HG02798 (cell line): ENCODE results near the gene HOXB7.

Experiments used
- ATAC-seq: cut with Tn5 transposase; IDR thresholded peaks from one replicate; pipeline ENCODE4 v1.9.1; 2021; ENCODE audit warnings: mild to moderate bottlenecking; ENCODE audit not compliant: unreplicated experiment, poor library complexity

HOXB7 gene

GRCh38 chr17:48624544-48625494, 14.0 kb upstream of the HOXB7 start:
- no peak for ATAC-seq

- no peak for ATAC-seq
Observed at GRCh38 chr17:48624118-48624517, 13.3 kb upstream of the HOXB7 start.

- ATAC-seq, result no peak
Observed at GRCh38 chr17:48623583-48623982, 12.8 kb upstream of the HOXB7 start.

- ATAC-seq, result no peak
Observed at GRCh38 chr17:48622857-48623256, 12.0 kb upstream of the HOXB7 start.

GRCh38 chr17:48621410-48622392, 10.9 kb upstream of the HOXB7 start:
- no peak for ATAC-seq

GRCh38 chr17:48620461-48621139, 9.8 kb upstream of the HOXB7 start:
- no peak for ATAC-seq

GRCh38 chr17:48619826-48620449, 9.1 kb upstream of the HOXB7 start:
- no peak for ATAC-seq

GRCh38 chr17:48618256-48618896, 7.6 kb upstream of the HOXB7 start:
- ATAC-seq, result no peak

GRCh38 chr17:48617471-48618255, 6.8 kb upstream of the HOXB7 start:
- ATAC-seq, result no peak

GRCh38 chr17:48616717-48617470, 6.1 kb upstream of the HOXB7 start:
- ATAC-seq, result no peak

GRCh38 chr17:48615963-48616716, 5.3 kb upstream of the HOXB7 start:
- ATAC-seq, result no peak

- no peak for ATAC-seq
Observed at GRCh38 chr17:48615047-48615962, 4.5 kb upstream of the HOXB7 start, which contains the start of gene HOXB8. HOXB8 (minus strand) TSS chr17:48615292; CDS start chr17:48614704, 588 bp downstream.

GRCh38 chr17:48613862-48614694, 3.3 kb upstream of the HOXB7 start:
- ATAC-seq, result no peak

- ATAC-seq, result peak; percentile 35
Observed at GRCh38 chr17:48612854-48613691, 2.3 kb upstream of the HOXB7 start.
